NCI-H526 treated with DMSO at 0.1 percent for 48 hours (cell line): ENCODE results near the gene RMDN3.

ENCODE experiments used
- DNase-seq: peaks from one replicate; lab custom pipeline; 2025; lab: John Stamatoyannopoulos, UW

RMDN3 gene

DNA sequence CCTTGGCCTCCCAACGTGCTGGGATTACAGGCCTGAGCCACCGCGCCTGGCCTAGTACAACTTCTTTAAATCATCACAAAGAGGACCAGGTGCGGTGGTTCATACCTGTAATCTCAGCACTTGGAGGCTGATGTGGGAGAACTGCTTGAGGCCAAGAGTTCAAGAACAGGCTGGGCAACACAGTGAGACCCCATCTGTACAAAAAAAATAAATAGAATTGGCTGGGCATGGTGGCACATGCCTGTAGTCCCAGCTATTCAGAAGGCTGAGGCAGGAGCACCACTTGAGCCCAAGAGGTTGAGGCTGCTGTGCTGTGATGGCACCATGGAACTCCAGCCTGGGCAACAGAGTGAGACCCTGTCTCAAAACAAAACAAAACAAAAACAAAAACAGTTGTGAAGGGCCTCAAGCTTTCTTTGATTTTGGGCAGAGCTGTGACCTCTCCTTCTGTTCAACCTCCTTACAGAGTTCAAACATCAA is 5.9 kb downstream of the RMDN3 start:
- DNase-seq, result no peak

DNA sequence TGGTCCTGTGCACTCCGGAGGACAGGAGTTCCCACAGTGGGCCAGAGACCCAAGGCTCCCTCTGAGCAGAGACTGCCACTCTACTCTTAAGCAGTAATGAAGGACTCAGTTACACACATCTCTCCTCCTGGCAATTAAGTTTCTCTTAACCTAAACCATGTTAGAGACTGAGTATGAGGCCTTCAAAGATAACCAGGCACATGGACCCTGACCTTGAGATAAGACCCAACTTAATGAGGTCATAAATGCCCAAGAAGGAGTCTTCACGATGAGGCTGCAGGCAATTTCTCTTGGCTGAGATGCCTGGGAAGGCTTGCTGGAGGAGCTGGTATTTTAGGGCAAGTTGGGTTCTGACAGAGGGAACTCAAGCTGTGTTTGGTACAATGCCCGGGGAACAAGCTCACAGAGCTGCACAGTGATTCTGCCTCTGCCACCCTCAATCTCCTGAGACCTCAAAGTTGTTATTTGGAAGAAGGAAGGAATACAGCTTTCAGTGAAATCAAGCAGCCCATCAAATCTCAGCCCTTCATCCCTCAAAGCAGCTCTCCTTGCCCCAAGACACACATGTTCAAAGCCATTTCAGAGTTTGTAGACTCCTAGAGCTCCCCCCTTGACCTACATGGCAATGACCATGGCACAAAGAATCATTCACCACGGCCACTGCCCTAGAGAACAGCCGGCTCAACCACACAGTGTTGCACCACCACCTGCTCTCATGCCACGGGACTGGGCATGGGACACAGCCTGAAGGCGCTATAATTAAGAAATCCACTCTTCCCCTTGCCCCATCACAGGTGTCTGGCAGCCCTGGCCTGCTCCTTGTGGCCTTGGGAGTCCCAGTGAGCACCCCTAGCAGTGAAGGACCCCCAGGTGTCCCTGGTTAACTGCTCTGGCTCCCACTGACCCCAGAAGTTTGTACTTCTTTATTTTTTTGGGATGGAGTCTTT is 7.1 kb downstream of the RMDN3 start:
- no peak for DNase-seq

DNA sequence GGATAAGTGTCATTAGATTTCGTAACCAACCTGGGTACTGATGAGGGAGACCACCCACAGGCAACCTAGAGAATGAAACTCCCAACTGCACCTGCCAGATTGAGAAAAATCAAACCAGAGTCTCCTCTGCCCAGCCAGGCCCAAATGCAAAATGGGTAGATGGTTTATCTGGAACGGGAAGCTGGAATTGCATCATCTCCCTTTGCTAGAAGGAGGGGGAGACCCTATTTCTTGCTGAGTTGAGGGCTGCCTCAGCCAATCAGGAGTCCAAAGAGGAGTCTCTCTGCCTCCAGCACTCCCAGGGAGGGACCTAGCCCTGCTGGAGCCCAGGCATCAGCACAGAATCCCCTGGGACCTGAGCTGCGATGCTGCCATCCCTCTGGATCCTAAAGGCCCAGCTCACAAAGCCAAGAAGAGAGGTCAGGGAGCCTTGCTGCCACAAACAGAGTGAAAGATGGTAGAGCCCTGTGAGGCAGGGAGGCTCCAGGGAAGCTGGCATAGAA is 8.1 kb downstream of the RMDN3 start:
- DNase-seq, result no peak

DNA sequence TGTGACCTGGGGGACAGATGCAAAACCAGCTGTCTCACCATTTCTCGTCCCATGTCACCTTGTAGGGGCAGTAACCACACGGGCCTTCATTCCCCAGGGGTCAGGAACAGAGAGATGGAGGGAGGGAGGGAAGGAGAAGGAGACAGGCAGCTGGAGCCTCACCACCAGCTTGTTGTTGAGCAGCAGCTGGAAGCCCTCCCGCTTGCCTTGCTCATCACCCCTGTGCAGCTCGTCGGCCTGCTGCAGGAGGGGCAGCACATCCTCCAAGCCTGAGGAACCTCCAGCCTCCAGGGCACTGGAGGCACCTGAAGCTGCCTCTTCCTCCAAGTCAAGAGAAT is 10.3 kb downstream of the RMDN3 start:
- DNase-seq, result no peak

DNA sequence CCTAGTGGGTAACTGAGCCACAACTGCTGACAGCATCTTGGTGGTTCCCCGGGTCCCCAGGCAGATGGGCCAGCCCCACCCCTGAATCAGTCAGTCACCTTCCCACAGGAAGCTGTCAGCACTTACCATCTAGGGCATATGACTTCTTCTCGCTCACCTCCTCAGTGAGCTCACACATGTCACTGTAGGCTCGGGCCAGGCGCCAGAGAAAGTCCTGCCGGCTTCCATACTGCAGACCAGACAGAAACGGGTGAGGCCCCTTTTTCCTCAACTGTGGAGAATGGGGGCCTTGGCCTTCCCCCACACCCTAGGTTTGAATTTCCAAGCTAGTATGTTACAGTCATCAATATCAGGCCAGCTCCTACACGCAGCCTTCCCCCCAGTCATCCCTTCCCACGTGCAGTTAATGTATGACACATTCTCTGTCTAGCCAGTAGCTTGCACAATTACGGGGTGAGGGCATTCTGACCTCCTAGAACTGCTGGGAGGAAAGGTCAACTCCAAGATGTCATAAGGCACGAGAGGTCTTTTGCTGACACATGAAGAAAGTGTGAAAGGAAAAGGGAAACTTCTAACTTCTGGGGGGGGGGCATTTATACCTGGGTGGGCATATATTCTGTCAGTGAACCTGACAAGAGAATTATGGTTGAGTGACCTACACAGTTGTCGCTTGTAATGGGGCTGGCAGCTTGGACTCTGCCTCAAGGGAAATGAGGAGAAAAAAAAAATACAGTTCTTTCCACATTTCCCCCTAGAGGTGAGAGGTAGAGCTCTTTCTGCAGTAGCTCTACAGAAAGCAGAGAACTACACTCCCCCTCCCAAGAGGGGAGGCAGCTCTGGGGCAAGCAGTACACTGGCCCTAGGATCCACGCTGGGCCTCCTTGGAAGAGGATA is 10.9 kb downstream of the RMDN3 start:
- no peak for DNase-seq

DNA sequence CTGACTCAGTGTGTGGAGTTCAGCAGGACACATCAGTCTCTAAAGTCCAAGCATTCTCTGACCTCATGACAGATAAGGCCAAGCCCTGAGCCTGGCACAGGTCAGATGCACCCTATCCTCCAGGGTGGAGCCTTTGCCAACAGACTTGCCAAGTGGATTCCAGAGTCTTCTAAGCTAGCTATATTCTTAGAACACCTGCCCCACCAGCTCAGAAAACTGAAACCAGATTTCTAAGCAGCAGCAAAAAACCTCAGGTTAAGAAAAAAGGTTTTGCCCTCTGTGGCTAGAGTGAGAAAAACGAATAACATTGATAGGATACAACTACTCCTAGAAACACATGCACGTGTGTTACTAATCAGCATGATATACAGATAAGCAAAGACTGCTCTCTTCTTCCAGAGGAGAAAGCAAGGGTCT is 11.6 kb downstream of the RMDN3 start:
- DNase-seq, result no peak

DNA sequence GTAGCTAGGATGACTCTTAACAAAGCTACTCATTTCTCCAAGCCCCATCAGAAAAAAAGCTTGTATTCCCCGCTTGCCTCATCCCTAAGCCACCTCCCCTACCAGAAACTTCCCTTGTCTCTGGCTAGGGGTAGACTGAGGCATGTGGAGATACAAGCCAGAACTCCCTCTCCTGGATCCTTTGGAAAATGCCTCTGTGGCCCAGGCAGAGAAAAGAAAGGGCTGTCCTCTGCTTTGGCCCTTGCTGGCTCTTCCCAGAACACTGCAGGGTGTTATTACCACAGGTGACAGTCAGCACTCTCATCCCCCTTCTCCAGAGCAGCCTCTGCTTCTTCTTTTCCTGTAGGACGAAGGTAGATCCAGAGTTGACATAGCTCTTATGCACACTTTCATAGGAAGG is 15.2 kb downstream of the RMDN3 start:
- no peak for DNase-seq

DNA sequence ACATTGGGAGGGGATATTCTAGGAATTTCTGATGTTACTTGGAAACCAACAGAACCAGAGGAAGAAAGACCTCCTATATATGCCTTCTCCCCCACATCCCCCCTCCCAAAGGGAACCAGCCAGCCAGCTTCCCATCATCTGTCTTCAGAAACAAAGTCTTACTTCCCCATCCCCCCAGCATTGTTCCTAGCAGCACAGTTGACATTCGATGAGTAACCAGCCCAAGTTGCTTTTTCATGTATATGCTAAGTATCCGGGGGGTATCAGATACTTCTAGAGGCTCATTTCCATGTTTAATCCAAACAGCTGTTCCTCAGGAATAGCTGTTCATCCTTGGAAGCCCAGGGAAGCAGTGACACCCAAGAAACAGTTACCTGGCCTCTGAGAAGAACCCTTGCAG is 16.0 kb downstream of the RMDN3 start:
- no peak for DNase-seq

DNA sequence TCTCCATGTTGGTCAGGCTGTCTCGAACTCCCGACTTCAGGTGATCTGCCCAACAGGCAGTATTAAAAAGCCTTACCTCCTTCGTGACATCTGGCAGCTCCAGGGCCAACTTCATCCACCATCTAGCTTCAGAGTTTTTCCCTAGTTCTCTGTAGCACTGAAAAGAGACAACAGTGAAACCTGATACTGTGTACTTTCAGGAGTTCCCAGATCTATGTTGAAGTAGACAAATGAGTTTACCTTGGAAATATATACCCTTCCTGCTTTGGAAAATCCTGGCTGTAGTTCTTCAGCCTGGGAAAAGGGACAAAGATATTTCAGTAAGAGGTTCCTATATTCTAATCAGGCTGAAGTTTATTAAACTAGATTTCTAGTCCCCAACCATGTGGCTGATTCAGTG is 18.0 kb downstream of the RMDN3 start:
- peak; percentile 79 for DNase-seq

DNA sequence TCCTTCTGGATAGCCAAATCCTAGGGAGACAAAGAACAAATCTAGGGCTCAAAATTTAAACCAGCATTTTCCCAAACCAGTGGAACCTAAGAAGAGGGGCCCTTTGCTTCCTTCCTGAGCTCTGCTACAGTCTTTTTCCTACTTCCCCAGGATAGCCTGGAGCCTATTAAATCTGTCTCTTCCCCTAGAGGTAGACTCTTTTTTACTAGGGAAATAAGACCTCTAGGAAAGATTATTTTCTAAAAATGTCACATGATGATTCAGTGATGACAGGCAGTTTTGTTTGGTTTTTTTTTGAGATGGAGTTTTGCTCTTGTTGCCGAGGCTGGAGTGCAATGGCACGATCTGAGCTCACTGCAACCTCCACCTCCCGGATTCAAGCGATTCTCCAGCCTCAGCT is 18.5 kb downstream of the RMDN3 start:
- no peak for DNase-seq

DNA sequence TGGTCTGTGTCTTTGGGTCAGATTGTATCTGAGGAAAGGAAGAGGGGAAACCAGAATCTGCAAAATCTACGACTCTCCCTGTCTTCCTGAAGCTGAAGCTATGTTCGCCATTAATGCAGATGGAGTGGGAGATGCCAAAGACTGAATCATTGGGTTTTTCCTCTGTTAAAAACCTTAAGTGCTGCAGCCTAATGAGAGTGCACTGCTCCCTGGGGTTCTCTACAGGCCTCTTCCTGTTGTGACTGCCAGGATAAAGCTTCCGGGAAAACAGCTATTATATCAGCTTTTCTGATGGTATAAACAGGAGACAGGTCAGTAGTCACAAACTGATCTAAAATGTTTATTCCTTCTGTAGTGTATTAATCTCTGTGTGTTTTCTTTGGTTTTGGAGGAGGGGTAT is 24.0 kb downstream of the RMDN3 start:
- DNase-seq, result no peak

DNA sequence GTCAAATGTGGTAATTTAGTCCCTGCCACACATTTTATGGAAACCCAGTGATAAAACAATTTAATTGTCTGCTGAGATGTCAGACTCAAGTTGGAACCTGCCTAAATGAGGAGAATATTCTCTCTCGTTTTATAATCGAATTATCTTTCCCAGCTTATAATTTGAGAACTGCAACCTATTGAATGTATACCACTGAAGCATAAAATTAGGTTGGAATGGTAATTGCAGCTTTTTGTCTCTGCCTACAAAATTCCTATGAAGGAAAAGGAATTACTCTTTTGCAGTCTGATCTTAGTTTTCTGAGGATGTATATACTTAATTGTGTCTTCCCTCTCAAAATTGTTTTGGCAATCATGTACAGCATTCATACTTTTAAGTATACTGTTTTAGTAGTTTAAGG is 31.1 kb downstream of the RMDN3 start:
- no peak for DNase-seq

DNA sequence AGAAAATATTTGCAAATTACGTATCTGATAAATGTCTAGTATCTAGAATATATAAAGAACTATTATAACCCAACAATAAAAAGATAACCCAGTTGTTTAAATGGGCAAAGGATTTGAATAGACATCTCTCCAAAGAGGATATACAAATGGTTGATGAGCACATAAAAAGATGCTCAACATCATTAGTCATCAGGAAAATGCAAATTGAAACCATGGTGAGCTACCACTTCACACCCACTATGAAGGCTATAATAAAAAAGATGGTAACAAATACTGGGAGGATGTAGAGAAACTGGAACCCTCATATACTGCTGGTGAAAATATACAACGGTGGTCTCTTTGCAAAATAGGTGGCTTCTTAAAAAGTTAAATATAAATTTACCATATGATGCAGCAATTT is 32.1 kb downstream of the RMDN3 start:
- no peak for DNase-seq

DNA sequence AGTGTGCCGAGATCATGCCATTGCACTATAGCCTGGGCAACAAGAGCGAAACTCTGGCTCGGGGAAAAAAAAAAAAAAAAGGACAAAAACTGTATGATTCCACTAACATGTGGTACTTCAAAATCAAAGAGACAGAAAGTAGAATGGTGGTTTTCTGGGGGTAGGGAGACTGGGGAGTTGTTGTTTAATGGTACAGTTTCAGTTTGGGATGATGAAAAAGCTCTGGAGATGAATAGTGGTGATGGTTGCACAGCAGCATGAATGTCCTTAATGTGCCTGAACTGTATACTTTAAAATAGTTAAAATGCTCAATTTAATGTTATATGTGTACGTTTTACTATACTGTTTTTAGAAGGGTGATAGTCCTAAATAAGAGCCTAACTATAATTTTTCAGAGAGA is 32.7 kb downstream of the RMDN3 start:
- no peak for DNase-seq

DNA sequence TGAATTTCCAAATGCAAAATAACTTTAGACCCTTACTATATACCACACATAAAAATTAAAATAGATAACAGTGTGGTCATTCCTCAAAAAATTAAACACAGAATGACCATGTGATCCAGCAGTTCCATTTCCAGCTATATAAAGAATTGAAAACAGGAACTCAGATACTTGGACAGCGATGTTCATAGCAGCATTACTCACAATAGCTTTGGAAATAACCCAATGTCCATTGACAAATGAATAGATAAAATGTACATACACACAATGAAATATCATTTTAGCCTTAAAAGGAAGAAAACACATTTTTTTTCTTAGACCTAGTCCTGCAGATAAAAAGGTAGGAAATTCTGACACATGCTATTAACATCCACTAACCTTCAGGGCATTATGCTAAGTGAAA is 33.4 kb downstream of the RMDN3 start:
- DNase-seq, result no peak

DNA sequence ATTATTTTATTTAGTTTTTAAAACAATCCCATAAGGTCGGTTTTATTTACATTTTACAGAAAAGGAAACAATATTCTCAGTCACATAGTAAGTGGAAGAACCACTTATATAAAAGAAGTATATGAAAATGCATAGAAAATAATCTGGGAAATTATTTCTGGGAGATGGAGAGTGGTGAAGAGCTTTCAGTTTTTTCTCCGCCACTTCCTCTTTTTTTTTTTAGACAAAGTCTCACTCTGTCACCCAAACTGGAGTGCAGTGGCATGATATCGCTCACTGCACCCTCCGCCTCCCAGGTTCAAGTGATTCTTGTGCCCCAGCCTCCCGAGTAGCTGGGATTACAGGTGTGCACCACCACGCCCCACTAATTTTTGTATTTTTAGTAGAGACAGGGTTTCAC is 38.9 kb downstream of the RMDN3 start:
- no peak for DNase-seq

DNA sequence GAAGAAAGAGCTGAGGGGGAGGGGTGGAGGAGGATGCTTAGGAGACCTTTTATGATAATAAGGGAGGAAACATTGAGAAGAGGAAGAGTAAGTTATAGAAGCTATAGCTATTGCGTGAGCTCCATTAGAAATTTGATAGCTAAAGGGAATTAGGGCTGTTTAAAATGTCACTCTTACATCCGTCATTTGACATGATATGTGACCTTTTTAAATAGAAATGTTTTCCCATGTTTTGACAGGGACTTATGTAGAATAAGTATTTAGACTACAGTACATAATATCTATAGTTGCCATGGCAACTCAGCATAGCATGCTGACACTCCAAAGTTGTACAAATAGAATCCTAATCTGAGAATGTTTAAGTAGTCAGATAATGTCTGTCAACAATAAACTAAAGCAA is 40.9 kb downstream of the RMDN3 start:
- DNase-seq, result no peak

DNA sequence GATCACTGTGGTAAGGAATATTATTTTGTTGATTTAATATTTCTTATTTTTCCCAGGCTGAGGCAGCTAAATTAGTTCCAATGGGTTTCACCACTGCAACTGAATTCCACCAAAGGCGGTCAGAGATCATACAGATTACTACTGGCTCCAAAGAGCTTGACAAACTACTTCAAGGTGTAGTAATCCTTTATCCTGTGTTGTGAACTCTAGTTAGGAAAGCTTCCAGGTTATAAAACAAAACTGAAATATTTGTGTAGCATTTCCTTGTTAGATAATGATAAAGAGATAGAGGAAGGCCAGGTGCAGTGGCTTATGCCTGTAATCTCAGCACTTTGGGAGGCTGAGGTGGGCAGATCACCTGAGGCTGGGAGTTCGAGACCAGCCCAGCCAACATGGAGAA is 48.9 kb downstream of the RMDN3 start:
- no peak for DNase-seq

DNA sequence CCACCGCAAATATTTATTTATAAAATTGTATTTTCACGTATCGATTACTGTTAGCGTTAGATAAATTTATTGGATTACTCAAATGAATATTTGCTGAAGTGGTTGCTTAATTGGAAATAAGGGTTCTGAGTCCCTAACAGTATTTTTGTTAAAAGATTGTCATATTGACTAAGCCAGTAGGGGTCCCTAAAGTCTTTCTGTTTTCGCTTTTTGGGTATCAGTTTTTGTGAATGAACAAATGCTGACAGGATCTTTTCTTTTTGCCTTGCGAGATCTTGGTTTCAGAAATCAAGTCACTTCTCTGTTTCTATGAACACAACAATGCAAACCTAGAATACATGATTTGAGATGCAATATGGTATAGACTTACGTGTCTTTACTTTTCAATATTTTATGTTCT is 53.0 kb downstream of the RMDN3 start:
- DNase-seq, result no peak

DNA sequence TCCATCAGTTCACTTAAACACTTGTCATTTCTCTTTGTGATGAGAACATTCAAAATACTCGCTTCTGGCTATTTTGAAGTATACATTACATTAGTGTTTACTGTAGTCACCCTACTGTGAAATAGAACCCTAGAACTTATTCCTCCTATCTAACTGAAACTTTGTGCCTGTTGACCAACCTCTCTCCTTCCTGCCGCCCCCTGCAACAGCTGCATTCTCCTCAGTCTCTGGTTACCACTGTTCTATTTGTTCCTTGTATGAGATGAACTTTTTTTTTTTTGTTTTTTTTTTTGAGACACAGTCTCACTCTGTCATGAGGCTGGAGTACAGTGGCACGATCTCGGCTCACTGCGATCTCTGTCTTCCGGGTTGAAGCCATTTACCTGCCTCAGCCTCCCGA is 57.1 kb downstream of the RMDN3 start:
- no peak for DNase-seq

DNA sequence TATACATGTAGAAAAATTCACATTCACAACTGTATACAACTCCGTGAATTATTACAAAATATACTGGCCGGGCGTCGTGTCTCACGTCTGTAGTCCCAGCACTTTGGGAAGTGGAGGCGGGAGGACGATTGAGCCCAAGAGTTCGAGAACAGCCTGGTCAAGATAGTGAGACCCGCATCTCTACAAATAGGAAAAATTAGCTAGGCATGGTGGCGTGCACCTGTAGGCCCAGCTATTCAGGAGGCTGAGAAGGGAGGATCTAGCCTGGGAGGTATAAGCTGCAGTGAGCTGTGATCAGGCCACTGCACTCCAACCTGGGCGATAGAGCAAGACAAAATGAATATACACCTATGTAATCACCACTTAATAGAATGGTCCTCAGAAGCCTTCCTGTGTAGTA is 58.8 kb downstream of the RMDN3 start:
- DNase-seq, result no peak

DNA sequence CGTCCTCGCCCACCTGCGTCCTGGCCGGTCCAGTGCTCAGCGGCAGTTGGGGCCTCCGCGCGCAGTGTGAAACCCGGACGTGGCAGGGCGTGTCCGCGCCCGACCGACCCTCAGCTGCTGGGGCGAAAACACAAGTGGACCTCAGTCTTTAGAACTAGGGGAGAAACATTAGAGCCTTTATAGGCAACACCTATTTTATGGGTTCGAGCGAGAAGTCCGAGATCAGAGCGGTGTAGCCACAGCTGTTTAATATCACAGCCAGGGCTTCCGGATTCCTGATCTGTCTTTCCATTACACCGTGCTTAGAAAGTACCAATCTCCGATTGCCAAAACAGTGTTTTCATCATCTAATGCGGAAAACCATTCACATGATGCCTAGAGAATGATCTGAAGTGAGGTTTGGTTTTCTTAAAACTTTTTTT is 59.6 kb downstream of the RMDN3 start:
- DNase-seq, result no peak
